Transverse colon (tissue), 4 donors: ENCODE results near the gene BEND7. TPM values are rescaled to one million over a fixed set of nuclear protein-coding genes. Genes with fewer than 3 reads are reported as not detected.

Experiments used
- DNase-seq: peaks from one replicate; pipeline ENCODE4 v3.0.0-alpha.2; 2019
- H3K27ac ChIP-seq, 4 donors: fragments of 200-600 bp; sonication (generic); 2 replicates each; pipeline ENCODE4 v1.5.1; 2016 to 2018; ENCODE audit warnings: inconsistent platforms in 4 of 4
- H3K27me3 ChIP-seq: fragments of 200-600 bp; sonication (generic); 2 replicates; pipeline ENCODE4 v1.5.1; 2017; ENCODE audit warnings: inconsistent platforms
- H3K36me3 ChIP-seq, 4 donors: fragments of 200-600 bp; sonication (generic); 2 replicates each; pipeline ENCODE4 v1.5.1; 2017 to 2019; ENCODE audit warnings: inconsistent platforms in 4 of 4
- H3K4me1 ChIP-seq, 4 donors: fragments of 200-600 bp; sonication (generic); 2 replicates each; pipeline ENCODE4 v1.5.1; 2017 to 2020; ENCODE audit warnings: inconsistent platforms in 4 of 4
- H3K4me3 ChIP-seq, 4 donors: fragments of 200-600 bp; sonication (generic); 1 replicate in 1 of 4; 2 replicates in 3 of 4; pipeline versions ENCODE4 v1.5.1 to v1.6.1; 2017 to 2019; ENCODE audit warnings: inconsistent platforms in 4 of 4
- H3K9me3 ChIP-seq, 2 donors: fragments of 200-600 bp; sonication (generic); 2 replicates each; pipeline ENCODE4 v1.5.1; 2017 to 2019; ENCODE audit warnings: inconsistent platforms in 2 of 2
- CTCF ChIP-seq, 5 experiments: fragments of 200-600 bp in 3 of 5; fragments of 450-650 bp in 2 of 5; sonication (generic) in 3 of 5; IDR thresholded peaks; 1 replicate in 2 of 5; 2 replicates in 3 of 5; pipeline ENCODE4 v1.5.1; 2016 to 2017; ENCODE audit warnings: antibody characterized with exemption in 5 of 5, inconsistent platforms in 3 of 5, mild to moderate bottlenecking in 2 of 5, moderate library complexity in 1 of 5
- EP300 ChIP-seq: sonication (generic); formaldehyde crosslinking; IDR thresholded peaks from one replicate; pipeline ENCODE4 v1.6.1; 2017; ENCODE audit warnings: antibody characterized with exemption, low read depth
- POLR2A ChIP-seq: fragments of 450-650 bp; IDR thresholded peaks from one replicate; pipeline ENCODE4 v1.6.1; 2016; ENCODE audit warnings: antibody characterized with exemption, mild to moderate bottlenecking, moderate library complexity
- POLR2AphosphoS5 ChIP-seq, 3 donors: sonication (generic); formaldehyde crosslinking; IDR thresholded peaks; one replicate each; pipeline ENCODE4 v1.6.1; 2016; ENCODE audit warnings: antibody characterized with exemption in 3 of 3
- WGBS, 2 donors: methylation state at CpG; one replicate each; pipeline ENCODE4 v1.1.5; 2018; ENCODE audit warnings: low coverage in 1 of 2; 5-methylcytosine and 5-hydroxymethylcytosine counted together
- in situ Hi-C, 4 donors: fragments of 200-750 bp; cut with MboI; loops; one replicate each; pipeline versions ENCODE4 v1.15.0 to v1.15.1; 2017; ENCODE audit warnings: low sequenced_read_pairs in 3 of 4, low pct_ligation_motif_present in 1 of 4, low pct_unique_long_range_greater_than_20kb in 1 of 4
- intact Hi-C: fragments of 100-400 bp; cut with DNase I; formaldehyde crosslinking; loops from one replicate; pipeline ENCODE4 v1.15.1; 2023; ENCODE audit warnings: low total_unique reads
- total RNA-seq, 4 donors: library from RNA; depleted of rRNA; stranded (reverse); fragments of >200 nt; gene quantifications; one replicate each; pipeline ENCODE4 v1.1.0, GENCODE V29; 2016

The BEND7 gene
- total RNA-seq, 4 donors from 2014 or later: 16.1 to 41.4 (median 31.0) TPM

- no peak for TF ChIP-seq CTCF (IDR thresholded peaks at IDR 0.05)
- TF ChIP-seq POLR2AphosphoS5 (IDR thresholded peaks at IDR 0.05): no peak
- no peak for TF ChIP-seq POLR2A
- no peak for TF ChIP-seq EP300
- H3K4me1 ChIP-seq: peaks cover 0 to 10% (median 0%) of the 10 kb centered on the region in 4 donors
- H3K27ac ChIP-seq: no peak overlapping the region
- no peaks in the 10 kb centered on the region for H3K27me3 ChIP-seq
- H3K4me3 ChIP-seq: no peak overlapping the region
- no peak for DNase-seq
- in situ Hi-C loops: no loop called here
- WGBS, 2 donors: 79% methylated on average over 10 to 15 of the region's 15 CpGs
- H3K36me3 ChIP-seq: no peaks in the 10 kb centered on the region
- intact Hi-C loops: no loop called here
- no peaks in the 10 kb centered on the region for H3K9me3 ChIP-seq
Measured at GRCh38 chr10:13400196-13400965, 128.4 kb downstream of the BEND7 start.

- Histone ChIP-seq H3K4me1 (peaks cover 0 to 8% (median 0%) of the 10 kb centered on the region in 4 donors), H3K4me3 (no peak overlapping the region), H3K27ac (no peak overlapping the region), H3K36me3 (no peaks in the 10 kb centered on the region), H3K27me3 (no peaks in the 10 kb centered on the region), H3K9me3 (no peaks in the 10 kb centered on the region)
- intact Hi-C loops (no loop called here), in situ Hi-C loops (no loop called here)
- no peak for DNase-seq
- TF ChIP-seq CTCF (IDR thresholded peaks at IDR 0.05) (no peak), EP300 (no peak)
- WGBS, 2 donors: 85 to 96% methylated on average over 2 of the region's 2 CpGs
Measured at GRCh38 chr10:13399752-13400151, 129.1 kb downstream of the BEND7 start.

- intact Hi-C loops: no loop called here
- in situ Hi-C loops: no loop called here
- 78 to 79% methylated on average over 7 to 8 of the region's 8 CpGs for WGBS, 2 donors
Measured at GRCh38 chr10:13399236-13399635, 129.6 kb downstream of the BEND7 start.

GRCh38 chr10:13397052-13397451 is 131.8 kb downstream of the BEND7 start:
- intact Hi-C loops: no loop called here
- H3K36me3 ChIP-seq: no peaks in the 10 kb centered on the region
- H3K9me3 ChIP-seq: no peaks in the 10 kb centered on the region
- in situ Hi-C loops: no loop called here
- WGBS, 2 donors: 94% methylated on average over 3 of the region's 3 CpGs; no CpG with 5 or more reads in 1 of the 2 donors
- TF ChIP-seq CTCF (IDR thresholded peaks at IDR 0.05) (no peak), POLR2AphosphoS5 (IDR thresholded peaks at IDR 0.05) (no peak), POLR2A (no peak), EP300 (no peak)
- no peak overlapping the region for H3K27ac ChIP-seq
- H3K27me3 ChIP-seq: no peaks in the 10 kb centered on the region
- no peak overlapping the region for H3K4me3 ChIP-seq
- no peaks in the 10 kb centered on the region for H3K4me1 ChIP-seq
- no peak for DNase-seq

More at GRCh38 chr10:13399236-13399635, 129.6 kb downstream of the BEND7 start:
- no peak for TF ChIP-seq CTCF (IDR thresholded peaks at IDR 0.05)
- no peak for TF ChIP-seq POLR2A
- TF ChIP-seq EP300: no peak
- no peak overlapping the region for H3K27ac ChIP-seq
- H3K4me1 ChIP-seq: peaks cover 0 to 3% (median 0%) of the 10 kb centered on the region in 4 donors
- H3K9me3 ChIP-seq: no peaks in the 10 kb centered on the region
- H3K4me3 ChIP-seq: no peak overlapping the region
- no peaks in the 10 kb centered on the region for H3K36me3 ChIP-seq
- no peak for DNase-seq
- no peaks in the 10 kb centered on the region for H3K27me3 ChIP-seq
